Activated effector memory CD4-positive, alpha-beta T cell treated with Interleukin-2 at 50 U/mL for 16 hours (primary cell): ENCODE measurements around the gene SYTL1.

Experiments used
- DNase-seq: peaks from one replicate; pipeline ENCODE4 v3.0.0-alpha.2; 2020

The SYTL1 gene

DNA sequence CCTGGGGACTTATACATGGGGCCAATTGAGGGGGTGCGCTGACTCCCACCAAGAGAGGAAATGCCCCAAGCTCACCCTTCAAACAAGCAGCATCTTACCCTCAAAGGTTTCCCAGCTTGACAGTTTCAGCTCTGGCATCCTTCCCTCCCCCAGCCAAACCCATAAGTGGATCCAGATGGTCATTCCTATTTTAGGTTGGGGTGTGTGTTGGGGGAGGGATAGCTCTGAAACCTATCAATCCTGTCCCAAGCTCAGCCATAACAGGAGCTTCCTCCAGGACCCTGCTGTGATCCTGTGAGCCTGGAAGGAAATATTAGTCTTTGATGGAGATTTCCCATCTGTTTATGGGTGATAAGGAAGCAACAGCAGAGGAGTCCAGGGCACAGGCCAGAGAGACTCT is 23.2 kb upstream of the SYTL1 start:
- DNase-seq: no peak

DNA sequence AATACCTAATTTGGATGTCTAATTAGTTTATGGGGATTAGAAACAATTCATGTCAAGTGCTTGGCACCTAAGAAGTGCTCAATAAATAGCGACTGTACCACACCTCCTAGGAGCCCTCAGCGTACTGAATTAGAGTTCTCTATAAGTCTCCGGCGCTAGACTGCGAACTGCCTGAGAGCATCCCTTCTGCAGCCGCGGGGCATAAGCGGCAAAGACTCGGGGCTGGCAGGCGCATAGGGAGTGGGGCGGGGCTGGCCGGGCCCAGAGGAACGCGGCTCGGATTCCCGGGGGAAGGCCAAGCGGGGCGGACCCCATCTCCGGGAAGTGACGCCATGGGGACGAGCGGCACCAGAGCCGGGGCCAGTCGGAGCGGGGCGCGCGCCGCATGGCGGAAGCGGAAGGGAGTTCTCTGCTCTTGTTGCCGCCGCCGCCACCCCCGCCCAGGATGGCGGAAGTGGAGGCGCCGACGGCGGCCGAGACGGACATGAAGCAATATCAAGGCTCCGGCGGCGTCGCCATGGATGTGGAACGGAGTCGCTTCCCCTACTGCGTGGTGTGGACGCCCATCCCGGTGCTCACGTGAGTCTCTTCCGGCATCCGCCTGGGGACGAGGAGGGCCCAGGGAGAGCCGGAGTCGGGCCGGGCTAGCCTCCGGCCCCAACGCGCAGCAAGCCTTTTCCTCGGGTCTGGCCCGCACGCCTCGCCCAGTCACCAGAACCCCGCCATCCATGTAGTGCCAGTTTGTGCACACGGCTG is 19.8 kb upstream of the SYTL1 start, which contains the start of gene TMEM222:
Gene TMEM222, plus strand, starts transcription at position 351 of the 756 bp plus-strand sequence. Its CDS starts 35 bp downstream, at position 386.
- peak; percentile 96 for DNase-seq

DNA sequence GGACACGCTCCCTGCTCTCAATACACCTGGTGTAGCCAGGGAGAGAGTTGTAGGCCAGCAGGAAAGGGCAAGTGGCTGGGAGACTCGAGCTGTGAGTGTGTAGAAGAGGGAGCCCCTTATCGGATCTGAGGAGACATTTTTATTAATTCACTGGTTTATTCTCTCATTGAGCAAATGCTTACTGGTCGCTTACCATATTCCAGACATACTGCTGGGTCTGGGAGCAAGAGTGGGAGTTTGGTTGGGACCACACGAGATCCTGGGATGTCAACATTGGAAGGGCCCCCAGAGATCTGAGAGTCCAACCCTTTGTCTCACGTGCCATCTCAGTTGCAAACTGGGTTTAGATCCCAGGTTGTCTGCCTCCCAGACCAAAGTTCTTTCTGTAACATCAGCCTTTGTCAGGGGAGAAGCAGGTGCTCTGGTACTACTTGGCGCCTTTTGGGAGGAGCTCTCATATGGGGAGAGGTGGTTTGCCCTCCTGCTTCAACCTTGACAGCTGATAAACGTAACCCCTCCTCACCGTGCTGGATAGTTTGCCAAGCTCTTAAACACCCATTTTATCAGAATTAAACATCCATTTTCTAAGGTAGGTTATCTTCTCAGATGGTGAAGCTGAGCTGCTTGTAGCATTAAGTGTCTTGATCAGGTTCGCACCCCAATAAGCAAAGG is 19.1 kb upstream of the SYTL1 start:
- no peak for DNase-seq

DNA sequence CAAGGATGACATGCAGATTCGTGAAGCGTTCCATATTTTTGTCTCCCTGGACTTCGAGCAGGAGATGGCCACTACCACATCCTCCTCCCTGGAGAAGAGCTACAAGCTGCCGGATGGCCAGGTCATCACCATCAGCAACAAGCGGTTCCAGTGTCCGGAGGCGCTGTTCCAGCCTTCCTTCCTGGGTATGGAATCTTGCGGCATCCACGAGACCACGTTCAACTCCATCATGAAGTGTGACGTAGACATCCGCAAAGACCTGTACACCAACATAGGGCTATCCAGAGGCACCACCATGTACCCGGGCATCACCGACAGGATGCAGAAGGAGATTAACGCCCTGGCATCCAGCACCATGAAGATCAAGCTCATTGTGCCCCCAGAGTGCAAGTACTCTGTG is 16.5 kb upstream of the SYTL1 start:
- DNase-seq: no peak

DNA sequence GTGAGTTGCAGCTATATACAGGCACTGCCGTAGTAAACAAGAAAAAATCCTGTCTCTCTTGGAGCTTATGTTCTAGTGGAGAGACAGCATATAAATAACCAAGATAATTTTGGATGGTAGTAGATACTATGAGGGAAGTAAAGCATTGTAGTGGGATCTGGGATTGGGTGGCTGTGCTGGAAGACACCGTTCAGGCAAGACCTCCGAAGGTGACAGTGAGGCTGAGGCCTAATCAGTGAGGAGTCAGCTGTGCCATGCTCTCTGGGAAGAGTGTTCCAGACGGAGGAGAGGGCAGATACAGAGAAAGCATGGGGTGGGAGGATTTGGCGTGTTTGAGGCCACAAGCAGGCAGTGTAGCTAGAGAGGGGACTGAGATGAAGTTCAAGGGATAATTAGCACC is 13.9 kb upstream of the SYTL1 start:
- no peak for DNase-seq

DNA sequence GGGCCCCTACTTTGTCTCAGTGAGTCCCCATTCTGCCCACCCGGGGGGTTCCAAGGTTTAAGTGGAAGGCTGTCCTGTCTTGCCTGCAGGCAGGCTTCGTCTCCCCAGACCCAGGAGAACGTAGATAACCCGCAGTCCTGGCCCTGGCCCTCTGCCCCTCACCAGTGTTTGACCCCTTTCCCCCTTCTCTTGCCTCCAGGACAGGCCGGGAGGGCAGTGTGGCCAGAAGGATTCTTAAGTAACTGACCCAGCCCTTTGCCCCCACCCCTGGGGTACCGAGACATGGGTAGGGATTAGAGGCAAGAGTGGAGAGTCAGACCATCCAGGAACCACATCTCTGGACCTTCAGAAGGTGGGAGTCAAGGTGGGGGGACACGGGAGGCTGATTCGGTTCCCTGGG is 11.0 kb upstream of the SYTL1 start:
- no peak for DNase-seq

DNA sequence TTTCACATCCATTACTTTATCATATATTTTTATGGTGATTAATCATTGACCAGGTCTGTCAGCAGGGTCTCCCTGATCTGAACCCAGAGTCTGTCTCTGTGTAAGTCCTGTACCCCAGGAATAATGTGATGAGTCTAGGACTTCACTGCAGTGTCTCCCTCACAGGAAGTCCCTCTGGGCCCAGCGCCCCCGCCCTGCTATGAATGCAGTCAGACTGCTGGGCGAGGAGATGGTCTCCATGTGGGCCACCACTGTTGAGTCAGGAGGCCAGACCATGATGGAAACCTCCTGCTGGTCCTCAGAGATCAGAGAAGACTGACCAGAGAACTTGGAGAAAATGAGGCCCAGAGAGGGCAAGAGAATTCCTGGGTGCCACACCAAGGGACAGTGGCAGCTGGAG is 10.4 kb upstream of the SYTL1 start:
- DNase-seq: no peak

DNA sequence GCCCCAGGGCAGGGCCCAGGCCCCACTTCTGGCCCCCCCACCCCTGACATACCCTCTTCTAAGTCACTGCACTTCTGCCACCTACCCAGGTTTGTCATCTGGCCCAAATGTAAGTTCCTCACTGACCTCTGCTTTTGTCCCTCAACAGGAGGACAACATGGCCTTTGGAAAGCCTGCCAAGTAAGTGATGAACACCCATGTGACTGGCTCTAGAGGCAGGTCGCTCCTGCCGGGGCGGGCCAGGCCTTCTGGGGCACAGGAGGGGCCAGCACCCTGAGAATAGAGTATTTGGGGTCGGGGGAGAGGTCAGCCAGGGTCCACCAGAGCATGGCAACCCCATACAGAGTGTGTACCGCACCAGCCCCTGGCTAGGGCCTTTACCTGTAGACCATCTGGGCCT is 9.9 kb upstream of the SYTL1 start:
- DNase-seq: no peak

DNA sequence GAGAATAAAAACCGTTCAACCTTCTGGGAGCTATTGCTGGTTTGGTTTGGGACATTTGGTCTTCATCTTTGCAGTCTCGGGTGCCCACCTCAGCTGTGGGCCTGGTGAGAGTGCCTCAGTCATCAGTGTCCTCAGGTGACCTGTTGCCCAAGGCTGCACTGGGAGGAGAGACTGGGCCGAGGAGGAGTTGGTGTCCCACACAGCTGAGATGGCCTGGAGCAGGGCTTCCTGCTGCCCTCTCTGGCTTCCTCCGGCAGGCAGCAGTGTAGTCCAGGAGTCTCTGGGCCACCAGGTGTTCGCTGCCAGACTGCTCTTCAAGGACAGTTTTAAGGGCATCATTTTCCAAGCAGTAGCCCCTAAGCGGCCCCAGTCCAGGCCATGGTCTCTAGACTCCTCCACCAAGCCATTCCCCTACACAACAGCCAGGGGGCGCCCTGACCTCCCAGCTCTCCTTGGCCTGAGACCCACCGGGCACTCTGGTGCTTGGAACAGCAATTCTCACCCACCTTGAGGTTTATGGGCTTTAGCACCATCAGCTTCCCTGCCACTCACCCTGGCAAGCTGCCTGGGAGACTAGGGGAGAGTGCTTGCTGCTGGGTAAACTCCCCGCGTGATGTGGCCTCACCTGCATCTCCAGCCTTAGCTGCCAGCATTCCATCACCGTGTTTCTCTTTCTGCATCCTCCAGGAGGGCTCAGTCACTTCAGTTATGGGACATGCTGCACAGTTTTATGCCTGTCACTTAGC is 9.1 kb upstream of the SYTL1 start:
- DNase-seq: peak; percentile 41

DNA sequence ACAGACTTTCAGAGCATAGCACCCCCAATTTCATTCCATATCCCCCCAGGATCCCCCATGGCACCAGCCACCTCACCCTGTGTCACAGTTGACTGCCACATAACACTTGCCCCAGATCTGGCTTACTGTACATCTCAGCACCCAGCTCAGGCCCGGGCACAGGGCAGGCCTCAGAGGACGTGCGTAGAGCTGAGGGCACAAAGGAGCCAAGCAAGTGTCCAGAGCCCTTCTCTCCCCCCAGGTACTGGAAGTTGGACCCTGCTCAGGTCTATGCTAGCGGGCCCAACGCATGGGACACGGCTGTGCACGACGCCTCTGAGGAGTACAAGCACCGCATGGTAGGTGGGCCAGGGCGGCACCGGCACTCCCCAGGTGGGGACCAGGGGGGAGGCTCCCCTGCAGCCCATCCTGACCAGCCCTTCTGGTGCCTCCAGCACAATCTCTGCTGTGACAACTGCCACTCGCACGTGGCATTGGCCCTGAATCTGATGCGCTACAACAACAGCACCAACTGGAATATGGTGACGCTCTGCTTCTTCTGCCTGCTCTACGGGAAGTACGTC is 8.0 kb upstream of the SYTL1 start:
- no peak for DNase-seq

DNA sequence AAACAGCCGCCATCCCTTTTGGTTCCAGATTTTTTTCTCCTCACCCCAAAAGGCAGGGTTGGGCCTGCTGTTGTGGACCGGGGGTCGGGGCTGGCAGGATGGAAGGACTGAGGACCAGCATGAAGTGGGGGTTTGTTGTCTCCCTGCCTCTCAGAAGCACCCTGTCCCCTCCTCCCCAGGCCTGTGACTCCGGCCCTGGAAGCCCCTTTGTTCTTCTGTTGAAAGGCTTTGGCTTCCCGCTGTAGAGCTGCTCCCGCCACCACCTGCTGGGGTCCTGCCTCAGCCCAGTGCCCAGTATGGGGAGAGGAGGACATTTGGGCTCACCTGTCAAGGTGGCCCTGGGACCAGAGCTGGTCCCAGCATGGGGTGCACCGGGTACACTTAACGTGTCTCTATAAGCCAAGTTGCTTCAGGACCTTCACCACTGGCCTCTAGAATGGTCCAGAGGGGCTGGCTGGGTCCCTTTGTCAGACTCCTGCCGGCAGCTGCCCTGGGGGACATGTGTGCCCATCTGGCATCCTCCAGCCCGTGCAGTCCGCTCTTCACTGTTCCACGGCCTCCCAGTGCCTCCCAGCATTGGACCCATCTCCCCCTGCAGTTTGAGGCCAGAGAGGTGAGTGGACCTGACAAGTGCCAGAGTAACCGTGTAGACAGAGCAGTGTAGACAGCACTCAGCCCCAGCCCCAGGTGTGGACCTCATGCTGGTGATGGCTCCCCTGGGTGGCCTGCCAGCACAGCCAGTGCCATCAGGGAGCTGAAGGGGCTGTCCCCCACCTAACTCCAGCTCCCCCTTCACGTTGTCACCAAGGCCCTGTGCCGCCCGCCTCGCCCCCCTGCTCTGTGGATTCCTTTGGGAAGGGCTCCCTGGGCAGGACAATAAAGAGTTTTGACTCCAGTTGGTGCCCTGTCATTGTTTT is 6.1 kb upstream of the SYTL1 start:
- DNase-seq: no peak

DNA sequence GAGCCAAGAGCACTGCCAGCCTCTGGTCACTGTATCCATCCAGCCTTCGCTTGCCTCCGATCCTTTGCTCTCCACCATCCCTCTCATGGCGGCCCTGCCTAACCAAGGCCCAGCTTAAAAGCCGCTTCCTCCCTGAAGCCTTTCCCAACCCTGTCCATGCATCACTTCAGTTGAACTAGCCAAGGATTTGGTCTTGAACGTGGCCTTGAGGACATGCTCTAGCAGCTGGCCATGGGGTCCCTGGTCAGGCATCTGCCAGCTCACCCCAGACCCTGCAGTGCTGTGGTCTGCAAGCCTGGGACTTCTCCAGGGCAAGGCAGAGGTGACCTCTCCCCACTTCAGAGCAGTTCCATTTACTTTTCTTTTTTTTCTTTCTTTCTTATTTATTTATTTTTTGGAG is 5.1 kb upstream of the SYTL1 start:
- no peak for DNase-seq

DNA sequence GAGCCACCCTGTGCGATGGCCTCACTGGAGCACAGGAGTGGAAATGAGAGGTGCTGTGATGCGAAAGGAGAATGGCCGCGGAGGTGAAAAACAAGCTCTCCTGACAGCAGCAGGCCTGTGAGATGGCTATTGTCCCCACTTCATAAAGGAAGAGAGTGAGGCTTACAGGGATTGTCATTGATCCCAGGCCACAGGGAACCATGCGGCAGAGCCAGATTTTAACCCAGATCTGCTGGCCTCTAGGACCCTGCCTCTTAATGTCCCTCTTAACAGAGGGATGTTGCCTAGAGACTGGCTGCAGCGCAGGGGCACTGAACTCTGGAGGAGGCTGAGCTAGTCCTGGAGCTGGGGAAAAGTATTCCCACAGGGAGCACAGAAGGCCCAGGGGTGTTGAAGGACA is 3.1 kb upstream of the SYTL1 start:
- DNase-seq: no peak

DNA sequence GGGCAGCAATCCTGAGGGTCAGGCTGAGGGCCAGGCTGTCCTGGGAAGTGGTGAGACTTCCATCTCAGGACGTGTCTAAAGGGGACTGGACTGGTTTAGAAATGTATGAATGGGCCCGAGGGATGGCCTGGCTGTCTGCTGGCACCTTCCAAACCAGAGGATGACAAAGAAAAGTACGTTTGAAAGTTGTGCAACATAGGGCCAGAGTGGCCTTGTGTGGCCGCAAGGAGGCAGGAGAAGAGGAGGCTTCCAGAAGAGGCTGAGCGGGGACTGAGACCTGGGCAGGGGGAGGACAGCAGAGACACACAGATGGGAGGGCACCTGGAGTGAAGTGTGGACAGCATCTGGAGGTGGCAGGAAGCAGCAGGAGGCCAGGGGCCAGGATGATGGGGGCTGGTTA is 2.6 kb upstream of the SYTL1 start:
- no peak for DNase-seq

DNA sequence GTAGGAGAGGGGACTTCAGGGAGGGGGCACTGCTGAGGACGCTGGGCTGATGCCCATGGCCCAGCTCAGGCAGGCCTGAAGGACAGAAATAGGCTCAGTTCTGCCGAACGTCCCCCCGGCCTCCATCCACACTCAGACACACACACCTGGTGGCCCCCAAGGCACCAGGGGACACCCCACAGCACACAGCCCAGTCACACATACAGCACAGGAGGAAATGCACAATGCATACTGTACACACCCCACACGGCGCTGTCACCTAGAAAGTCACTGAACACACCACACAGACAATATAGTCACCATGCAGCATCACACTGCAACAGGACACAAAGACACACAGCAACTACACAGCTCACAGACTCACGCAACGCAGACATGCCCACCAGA is 562 bp downstream of the SYTL1 start:
- peak; percentile 32 for DNase-seq

DNA sequence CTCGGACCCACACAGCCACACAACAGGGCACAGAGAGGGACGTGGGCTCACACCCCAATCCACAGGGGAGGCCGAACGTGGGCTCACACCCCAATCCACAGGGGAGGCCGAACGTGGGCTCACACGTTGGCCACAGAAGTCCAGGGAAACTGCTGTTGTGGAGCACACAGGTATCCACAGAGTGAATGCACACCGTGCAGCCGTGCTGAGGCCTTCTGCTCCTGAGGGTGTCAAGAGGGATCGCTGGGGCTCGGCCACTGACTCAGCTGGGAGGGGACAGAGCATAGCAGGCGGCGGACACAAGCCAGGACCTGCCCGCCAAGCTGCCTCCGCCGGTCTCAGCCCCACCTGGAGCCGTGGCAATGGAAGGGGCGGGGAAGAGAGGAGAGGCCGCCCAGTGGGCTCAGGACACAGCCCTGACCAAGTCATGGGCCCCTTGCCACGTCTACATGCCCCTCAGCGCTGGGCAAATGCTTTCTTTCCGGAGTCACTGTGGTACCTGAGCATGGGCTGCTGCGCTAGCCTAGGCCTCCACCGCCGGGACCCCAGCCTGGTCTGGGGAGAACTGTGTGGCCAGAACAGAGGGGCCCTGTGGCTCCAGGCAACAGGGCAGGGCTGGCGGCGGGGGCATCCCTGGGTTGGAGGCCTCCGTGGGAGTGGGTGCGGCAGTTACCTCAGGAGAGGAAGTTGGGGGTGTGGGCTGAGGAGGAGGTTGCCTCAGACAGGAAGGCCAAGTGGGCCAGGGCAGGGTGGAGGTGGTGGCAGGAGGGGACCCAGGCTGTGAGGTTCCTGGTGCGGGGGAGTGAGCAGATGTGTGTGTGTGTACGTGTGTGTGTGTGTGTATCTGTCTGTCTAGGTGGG is 1.2 kb downstream of the SYTL1 start:
- peak; percentile 81 for DNase-seq

DNA sequence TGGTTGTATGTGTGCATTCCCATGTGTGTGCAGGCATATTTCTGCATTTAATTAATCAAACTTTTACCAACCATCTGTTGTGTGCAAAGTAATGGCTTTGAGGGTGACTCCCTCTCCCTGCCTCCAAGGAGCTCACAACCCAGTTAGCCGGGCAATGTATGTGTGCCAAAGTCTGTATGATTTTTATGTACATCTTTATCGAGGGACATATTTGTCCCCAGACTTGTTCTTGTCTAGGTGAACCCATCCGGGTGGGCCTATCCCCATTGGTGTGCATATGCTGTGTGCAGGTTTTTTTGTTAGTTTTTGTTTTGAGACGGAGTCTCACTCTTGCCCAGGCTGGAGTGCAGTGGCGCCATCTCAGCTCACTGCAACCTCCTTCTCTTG is 1.8 kb downstream of the SYTL1 start:
- DNase-seq: no peak

DNA sequence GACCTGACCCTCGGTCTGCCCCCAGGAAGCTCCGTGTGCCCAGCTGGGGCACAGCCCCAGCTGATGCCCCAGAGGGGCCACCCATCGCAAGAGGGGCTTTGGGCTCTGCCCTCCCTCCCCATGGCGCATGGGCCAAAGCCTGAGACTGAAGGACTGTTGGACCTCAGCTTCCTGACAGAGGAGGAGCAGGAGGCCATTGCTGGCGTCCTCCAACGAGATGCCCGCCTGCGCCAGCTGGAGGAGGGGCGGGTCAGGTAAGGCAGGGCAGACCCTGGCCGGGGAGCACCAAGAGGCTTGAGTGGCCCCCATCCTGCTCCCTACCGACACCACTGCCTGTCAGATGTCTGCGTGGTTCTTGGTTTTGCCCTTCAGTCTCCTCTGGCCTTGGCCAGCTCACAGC is 3.5 kb downstream of the SYTL1 start:
- no peak for DNase-seq

DNA sequence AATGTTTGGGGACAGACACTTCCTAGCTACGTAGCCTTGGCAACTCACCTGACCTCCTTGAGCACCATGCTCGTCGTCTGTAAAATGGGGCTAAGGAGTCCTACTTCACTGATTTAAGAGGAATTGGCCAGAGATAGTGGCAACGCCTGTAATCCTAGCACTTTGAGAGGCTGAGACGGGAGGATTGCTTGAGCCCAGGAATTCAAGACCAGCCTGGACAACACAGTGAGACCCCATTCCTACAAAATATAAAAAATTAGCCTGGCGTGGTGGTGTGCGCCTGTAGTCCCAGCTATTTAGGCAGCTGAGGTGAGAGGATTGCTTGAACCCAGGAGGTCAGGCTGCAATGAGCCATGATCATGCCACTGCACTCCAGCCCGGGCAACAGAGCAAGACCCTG is 4.5 kb downstream of the SYTL1 start:
- DNase-seq: no peak

DNA sequence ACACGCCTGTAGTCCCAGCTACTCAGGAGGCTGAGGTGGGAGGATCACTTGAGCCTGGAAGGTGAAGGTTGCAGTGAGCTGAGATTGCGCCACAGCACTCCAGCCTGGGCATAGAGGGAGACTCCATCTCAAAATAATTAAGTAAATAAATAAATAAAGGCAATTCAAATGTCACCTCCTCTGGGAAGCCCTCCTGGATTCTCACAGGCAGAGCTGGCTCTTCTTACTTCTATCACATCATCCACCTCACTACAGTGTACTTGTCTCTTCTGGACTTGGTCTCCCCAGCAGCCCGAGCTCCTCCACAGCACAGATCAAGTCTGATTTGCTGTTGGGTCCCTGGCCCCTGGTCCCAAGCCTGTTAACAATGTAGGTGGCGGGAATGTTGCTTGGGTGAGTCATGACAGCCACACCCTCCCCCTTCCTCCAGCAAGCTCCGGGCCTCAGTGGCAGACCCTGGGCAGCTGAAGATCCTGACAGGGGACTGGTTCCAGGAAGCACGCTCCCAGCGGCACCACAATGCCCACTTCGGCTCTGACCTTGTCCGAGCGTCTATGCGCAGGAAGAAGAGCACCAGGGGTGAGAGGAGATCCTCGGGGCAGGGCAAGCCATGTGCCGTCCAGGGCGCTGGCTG is 5.3 kb downstream of the SYTL1 start:
- no peak for DNase-seq
